Kidney epithelial cell (primary cell): ENCODE data around the gene DCHS2. TPM values are rescaled to one million over a fixed set of nuclear protein-coding genes. Genes with fewer than 3 reads are reported as not detected.

Experiments used
- DNase-seq: peaks from one replicate; pipeline ENCODE4 v3.0.0-alpha.2; 2010; ENCODE audit warnings: low read depth
- H3K27me3 ChIP-seq: 2 replicates; pipeline ENCODE4 v1.6.0; 2011; ENCODE audit warnings: low read length; ENCODE audit not compliant: control insufficient read depth, insufficient read depth
- H3K36me3 ChIP-seq: 2 replicates; pipeline ENCODE4 v1.5.1; 2011; ENCODE audit warnings: low read length; ENCODE audit not compliant: control insufficient read depth, insufficient read depth
- H3K4me3 ChIP-seq: 2 replicates; pipeline ENCODE4 v1.5.1; 2011; ENCODE audit warnings: low read depth, mild to moderate bottlenecking, control low read depth, low read length
- total RNA-seq: library from RNA; depleted of rRNA; stranded (reverse); fragments of >200 nt; gene quantifications from 2 replicates; pipeline ENCODE4 v1.2.3, GENCODE V29; 2015
- TF ChIP-seq, protein P1 (sequence below): IDR thresholded peaks from 2 replicates; pipeline ENCODE4 v1.5.1; 2011; ENCODE audit warnings: mild to moderate bottlenecking, moderate library complexity, low read length, control low read depth, inconsistent platforms; ENCODE audit not compliant: insufficient read depth, poor library complexity, severe bottlenecking

The DCHS2 gene
- total RNA-seq, 1 donor from 2014 or later: 0.75 TPM

DNA sequence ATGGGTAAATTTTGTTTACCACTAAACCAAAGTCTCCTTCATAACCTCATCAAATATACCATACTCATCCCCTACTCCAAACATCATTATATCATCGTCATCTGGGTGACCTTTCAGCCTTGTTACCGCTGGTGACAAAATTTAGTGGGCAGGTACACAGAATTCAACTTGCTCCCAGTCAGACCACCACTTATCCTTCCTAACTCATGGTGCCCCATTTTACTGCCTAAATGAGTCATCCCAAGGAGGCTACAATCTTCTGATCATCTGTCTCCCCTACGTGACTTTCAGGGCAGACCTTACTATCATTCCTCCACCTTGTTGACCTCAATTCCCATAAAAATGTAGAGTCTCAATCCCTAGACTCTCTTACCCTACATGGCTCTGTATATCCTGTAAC, 49.6 kb downstream of the DCHS2 start:
- no peak for DNase-seq
- Histone ChIP-seq H3K27me3 (no peaks in the 10 kb centered on the region), H3K36me3 (no peaks in the 10 kb centered on the region), H3K4me3 (no peak overlapping the region)
- TF ChIP-seq, protein P1, sequence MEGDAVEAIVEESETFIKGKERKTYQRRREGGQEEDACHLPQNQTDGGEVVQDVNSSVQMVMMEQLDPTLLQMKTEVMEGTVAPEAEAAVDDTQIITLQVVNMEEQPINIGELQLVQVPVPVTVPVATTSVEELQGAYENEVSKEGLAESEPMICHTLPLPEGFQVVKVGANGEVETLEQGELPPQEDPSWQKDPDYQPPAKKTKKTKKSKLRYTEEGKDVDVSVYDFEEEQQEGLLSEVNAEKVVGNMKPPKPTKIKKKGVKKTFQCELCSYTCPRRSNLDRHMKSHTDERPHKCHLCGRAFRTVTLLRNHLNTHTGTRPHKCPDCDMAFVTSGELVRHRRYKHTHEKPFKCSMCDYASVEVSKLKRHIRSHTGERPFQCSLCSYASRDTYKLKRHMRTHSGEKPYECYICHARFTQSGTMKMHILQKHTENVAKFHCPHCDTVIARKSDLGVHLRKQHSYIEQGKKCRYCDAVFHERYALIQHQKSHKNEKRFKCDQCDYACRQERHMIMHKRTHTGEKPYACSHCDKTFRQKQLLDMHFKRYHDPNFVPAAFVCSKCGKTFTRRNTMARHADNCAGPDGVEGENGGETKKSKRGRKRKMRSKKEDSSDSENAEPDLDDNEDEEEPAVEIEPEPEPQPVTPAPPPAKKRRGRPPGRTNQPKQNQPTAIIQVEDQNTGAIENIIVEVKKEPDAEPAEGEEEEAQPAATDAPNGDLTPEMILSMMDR: no peak

DNA sequence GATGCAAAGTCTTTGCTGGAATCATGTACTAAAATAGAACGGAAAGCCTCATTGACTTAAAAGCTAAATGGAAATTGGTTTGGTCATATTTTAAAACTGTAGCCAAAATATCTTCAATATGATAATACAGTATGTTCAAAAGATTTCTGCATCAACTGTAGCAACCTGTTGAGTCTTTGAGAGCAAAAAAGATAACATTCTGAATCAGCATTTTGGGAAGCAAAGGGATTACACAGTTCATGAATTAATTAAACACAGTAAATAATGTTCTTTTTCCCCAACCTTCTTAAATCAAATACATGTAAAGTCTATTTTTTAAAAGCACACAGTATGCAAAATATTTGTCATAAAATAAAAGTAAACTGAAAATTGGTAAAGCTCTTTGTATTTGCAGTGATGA, 50.5 kb downstream of the DCHS2 start:
- H3K27me3 ChIP-seq: no peaks in the 10 kb centered on the region
- no peak for DNase-seq
- H3K36me3 ChIP-seq: no peaks in the 10 kb centered on the region

DNA sequence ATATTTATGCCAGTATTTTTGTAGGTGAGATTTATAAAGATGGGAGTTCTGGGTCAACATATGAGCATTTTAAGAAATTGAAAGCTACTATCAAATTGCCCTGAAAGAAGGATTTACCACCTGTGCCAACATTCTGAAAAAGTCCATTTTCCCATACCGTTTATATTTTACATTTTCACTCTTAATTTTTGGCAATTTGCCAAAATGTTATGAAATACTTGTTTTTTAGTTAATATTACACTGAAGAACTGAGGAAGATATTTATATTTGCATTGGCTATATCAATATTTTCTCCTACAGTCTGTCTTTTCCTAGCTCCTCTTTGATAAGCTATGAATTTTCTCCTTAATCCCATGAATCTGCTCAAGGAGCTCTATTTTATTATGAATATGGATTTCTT, 52.4 kb downstream of the DCHS2 start:
- DNase-seq: no peak
- no peak overlapping the region for H3K4me3 ChIP-seq
- no peaks in the 10 kb centered on the region for H3K36me3 ChIP-seq
- no peaks in the 10 kb centered on the region for H3K27me3 ChIP-seq
- TF ChIP-seq, protein P1: no peak

More for the DNA sequence above, 50.5 kb downstream of the DCHS2 start:
- TF ChIP-seq, protein P1: no peak
- no peak overlapping the region for H3K4me3 ChIP-seq

DNA sequence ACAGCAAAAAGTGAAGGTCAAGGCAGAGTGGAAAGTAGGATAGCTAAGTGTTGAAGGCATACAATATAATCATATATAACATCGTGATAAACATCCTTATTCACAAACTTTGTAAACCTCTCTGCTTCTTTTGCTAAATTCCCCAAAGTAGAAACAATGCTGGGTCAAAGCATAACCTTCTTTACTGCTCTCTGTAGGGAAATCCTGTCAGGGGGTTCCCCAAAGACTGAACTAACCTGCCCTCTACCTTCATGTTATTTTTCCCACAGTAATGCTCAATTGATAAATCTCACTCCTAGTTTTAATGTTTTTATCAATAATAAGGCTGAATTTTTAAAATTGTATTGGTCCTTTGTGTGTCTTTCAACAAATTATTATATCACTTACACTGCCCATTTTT, 55.7 kb downstream of the DCHS2 start:
- H3K36me3 ChIP-seq: no peaks in the 10 kb centered on the region
- no peaks in the 10 kb centered on the region for H3K27me3 ChIP-seq
- TF ChIP-seq, protein P1: no peak
- no peak for DNase-seq
- no peak overlapping the region for H3K4me3 ChIP-seq

DNA sequence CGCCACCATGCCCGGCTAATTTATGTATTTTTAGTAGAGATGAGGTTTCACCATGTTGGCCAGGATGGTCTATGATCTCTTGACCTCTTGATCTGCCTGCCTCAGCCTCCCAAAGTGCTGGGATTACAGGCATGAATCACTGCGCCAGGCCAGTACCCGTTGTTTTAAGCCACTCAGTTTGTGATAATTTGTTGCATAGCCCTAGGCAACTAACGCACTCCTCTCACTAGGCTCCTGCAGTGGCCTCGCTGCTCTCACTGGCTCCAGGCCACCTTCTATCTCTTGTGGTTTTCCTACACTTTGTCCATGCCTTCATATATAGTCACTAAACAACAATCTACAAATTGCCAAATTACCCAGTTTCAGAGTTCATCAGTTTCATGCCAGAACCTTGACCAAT, 58.1 kb downstream of the DCHS2 start:
- TF ChIP-seq, protein P1: no peak
- DNase-seq: no peak
- no peak overlapping the region for H3K4me3 ChIP-seq
- H3K36me3 ChIP-seq: no peaks in the 10 kb centered on the region
- no peaks in the 10 kb centered on the region for H3K27me3 ChIP-seq

DNA sequence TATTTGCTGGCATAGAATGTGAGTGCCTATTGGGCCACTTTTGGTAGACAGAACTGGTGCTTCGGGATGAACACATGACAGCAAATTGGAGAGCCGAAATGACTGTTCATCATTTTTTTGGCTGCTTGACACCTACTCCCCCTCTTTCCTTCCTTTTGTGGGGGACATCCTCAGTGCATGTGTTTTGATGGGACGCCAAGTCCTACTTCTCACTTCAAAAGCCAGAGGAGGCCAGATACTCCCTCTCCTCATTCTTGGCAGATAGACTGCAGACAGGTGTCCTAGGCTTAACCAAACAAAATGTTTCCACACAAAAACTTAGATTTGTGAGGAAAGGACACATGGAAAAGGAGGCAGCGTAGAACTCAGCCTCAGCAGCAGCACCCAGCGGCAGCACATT, 62.4 kb downstream of the DCHS2 start:
- no peaks in the 10 kb centered on the region for H3K27me3 ChIP-seq

More for the DNA sequence above, 62.4 kb downstream of the DCHS2 start:
- TF ChIP-seq, protein P1: no peak
- Histone ChIP-seq H3K4me3 (no peak overlapping the region), H3K36me3 (no peaks in the 10 kb centered on the region)
- no peak for DNase-seq
